Fibroblast of pulmonary artery (primary cell): ENCODE measurements around the gene RPL12.
A peak's percentile ranks its signal among the peaks of the same experiment; 100 is the strongest.

ENCODE experiments used
- DNase-seq: peaks from one replicate; pipeline ENCODE4 v3.0.0-alpha.2; 2010; ENCODE audit warnings: low read depth
- H3K4me3 ChIP-seq: replicated peaks from 2 replicates; pipeline ENCODE4 v1.5.1; 2011; ENCODE audit warnings: low read depth, mild to moderate bottlenecking, control low read depth, low read length, moderate library complexity
- TF ChIP-seq, protein P1 (sequence below): IDR thresholded peaks from 2 replicates; pipeline ENCODE4 v1.5.1; 2011; ENCODE audit warnings: mild to moderate bottlenecking, control low read depth, low read length, inconsistent platforms; ENCODE audit errors: missing control alignments

RPL12 gene

DNA sequence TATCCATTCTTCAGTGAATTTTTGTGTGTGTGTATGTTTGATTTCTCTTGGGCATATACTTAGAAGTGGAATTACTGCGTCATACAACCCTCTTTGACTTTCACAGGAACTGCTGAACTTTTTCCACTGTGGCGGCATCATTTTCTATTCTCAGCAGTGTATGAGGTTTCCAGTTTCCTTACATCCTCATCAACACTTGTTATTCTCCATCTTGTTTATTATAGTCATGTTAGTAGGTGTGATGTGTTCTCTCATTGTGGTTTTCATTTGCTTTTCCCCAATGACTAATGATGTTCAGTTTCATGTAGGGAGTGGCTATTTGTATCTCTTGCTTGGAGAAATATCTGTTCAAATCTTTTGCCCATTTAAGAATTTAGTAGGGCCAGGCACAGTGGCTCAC is 24.4 kb downstream of the RPL12 start:
- no peak for DNase-seq
- TF ChIP-seq, protein P1, sequence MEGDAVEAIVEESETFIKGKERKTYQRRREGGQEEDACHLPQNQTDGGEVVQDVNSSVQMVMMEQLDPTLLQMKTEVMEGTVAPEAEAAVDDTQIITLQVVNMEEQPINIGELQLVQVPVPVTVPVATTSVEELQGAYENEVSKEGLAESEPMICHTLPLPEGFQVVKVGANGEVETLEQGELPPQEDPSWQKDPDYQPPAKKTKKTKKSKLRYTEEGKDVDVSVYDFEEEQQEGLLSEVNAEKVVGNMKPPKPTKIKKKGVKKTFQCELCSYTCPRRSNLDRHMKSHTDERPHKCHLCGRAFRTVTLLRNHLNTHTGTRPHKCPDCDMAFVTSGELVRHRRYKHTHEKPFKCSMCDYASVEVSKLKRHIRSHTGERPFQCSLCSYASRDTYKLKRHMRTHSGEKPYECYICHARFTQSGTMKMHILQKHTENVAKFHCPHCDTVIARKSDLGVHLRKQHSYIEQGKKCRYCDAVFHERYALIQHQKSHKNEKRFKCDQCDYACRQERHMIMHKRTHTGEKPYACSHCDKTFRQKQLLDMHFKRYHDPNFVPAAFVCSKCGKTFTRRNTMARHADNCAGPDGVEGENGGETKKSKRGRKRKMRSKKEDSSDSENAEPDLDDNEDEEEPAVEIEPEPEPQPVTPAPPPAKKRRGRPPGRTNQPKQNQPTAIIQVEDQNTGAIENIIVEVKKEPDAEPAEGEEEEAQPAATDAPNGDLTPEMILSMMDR, result no peak
- no peak overlapping the region for H3K4me3 ChIP-seq

DNA sequence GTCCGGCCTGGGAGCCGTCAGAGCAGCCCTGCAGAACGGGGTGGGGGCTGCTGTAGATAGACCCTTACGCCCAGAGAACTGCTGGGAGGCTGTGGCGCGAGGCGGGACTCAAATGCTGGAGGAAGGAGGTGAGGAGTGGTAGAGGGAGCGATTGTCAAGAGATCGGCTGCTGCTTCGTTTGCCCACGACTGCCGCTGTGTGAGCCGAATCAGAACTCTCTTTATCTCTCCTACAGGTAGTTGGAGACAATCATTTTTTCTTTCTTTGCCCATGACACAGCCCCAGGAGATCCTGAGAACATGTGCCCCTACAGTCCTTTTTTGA is 26.6 kb downstream of the RPL12 start:
- TF ChIP-seq, protein P1, result no peak
- H3K4me3 ChIP-seq, result peak overlapping the region; percentile 97
- no peak for DNase-seq

DNA sequence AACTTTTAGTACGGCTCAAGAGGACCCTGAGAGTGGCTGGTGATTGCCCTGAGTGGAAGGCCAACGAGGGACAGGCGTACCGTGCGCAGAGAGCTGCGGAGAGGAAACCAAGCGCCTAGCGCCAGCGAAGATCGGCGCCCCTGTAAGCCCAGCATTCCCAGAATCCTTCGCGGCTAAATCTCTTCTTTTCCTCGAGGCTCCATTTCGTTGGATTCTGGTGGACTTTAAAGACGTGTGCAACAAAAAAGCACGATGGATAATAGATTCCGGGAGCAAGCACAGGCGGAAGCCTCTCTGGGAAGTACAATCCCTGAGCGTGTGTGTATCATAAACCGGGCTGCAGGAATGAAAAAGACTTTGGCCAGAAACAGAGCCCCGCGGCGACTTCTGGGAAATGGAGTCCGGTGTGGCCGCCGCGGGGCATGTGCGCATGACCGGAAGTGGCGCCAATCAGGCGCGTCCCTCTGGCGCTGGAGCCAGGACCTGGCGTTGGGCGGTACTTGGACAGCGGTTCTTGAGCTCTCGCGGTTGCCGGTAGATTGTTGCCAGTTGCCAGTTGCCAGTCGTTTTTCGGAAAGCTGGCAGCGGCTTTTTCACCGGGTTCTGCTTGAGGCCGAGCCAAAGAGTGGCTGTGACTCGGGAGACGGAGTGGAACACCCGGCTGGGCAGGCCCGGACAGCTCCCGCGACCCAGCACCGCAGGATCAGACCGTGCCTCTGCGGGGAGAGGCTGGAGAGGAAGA is 27.1 kb downstream of the RPL12 start, which contains the start of gene ZNF79:
TSS of gene ZNF79 (plus strand) at position 449 of the 742 bp plus-strand sequence. CDS start 406 bp downstream, outside the sequence.
- TF ChIP-seq, protein P1, result no peak
- H3K4me3 ChIP-seq, result peak within 1 kb of the TSS; percentile 97
- DNase-seq, result peak; percentile 94

DNA sequence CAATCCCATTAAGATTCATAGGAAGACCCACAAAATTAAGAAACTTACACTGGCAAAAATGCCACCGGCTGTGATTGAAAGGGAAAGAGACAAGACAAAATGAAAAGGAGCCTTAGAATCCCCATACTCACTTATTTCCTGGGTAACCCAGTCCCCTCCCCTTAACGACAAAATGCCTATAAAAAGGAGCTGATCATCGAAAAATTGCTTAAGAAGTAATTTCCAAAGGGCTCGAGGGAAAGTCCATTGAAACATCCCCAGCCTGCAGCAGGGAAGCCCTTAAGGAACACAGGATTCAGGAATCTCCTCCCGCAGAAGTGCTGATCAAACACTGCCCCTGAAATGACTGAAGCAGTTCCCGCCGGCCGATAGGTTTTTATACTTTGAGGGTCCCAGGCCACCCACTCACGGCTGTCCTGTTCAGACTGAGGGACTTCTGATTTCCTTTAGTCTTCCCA is 27.7 kb downstream of the RPL12 start:
- DNase-seq, result peak; percentile 21
- TF ChIP-seq, protein P1, result no peak
- H3K4me3 ChIP-seq, result peak overlapping the region; percentile 97

DNA sequence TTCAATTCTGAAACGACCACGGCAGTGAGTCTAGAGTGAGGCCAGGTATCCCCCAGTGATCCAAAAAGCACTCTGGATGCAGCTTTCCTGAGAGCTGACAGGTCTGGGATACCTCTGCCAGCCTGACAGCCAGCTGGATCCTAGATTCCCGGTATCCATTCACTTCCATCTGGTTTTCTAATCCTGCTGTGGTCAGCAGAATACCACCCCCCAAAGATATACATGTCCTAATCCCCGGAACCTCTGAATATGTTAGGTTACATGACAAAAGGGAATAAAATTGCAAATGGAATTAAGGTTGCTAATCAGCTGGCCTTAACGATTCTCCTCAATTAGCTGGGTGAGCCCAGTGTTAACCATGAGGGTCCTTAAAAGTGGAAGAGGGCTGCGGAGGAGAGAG is 28.4 kb downstream of the RPL12 start:
- no peak for DNase-seq
- peak overlapping the region; percentile 97 for H3K4me3 ChIP-seq
- TF ChIP-seq, protein P1, result no peak

DNA sequence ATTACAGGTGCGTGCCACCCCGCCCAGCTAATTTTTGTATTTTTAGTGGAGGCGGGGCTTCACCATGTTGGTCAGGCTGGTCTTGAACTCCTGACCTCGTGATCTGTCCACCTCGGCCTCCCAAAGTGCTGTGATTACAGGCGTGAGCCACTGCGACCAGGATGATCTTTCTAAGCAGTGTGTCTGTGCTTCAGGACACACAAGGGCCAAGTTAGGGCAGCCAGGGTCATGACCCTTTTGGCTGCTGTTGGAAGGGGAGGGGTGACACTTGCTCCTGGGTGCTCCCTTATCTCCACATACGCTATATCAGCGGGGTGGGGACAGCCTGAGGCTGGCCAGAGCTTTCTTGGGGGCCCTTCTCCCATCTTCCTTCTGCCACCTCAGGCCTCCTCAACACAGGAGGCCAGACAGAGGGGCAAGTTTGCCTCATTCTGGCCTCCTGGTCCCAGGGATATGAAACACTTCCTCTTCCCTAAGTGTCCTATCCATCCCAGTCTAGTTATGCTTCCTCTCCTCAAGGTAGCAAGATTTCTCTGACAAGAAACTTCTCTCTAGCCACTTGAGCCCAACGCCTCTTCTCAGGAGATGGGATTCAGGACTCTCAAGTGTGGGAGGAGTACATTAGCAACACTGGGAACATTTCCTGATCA is 28.9 kb downstream of the RPL12 start:
- no peak for DNase-seq
- TF ChIP-seq, protein P1, result no peak
- peak overlapping the region; percentile 97 for H3K4me3 ChIP-seq
